Neuronal stem cell (in vitro differentiated cells): ENCODE results near the gene LRRTM4.

Source experiments
- DNase-seq: peaks from one replicate; pipeline ENCODE4 v3.0.0-alpha.2; 2013; ENCODE audit warnings: low spot score
- H2AFZ ChIP-seq: one replicate; pipeline ENCODE4 v1.6.1; 2013; ENCODE audit warnings: mild to moderate bottlenecking, low read length, inconsistent platforms
- H2AK5ac ChIP-seq: 2 replicates; pipeline ENCODE4 v1.6.1; 2013; ENCODE audit warnings: low read depth, mild to moderate bottlenecking, inconsistent platforms, low read length, moderate library complexity, mixed read lengths
- H2BK120ac ChIP-seq: 2 replicates; pipeline ENCODE4 v1.6.1; 2013; ENCODE audit warnings: low read depth, mild to moderate bottlenecking, inconsistent platforms, low read length, moderate library complexity, mixed read lengths
- H2BK12ac ChIP-seq: one replicate; pipeline ENCODE4 v1.6.1; 2013; ENCODE audit warnings: low read length, inconsistent platforms
- H2BK15ac ChIP-seq: 2 replicates; pipeline ENCODE4 v1.6.1; 2013; ENCODE audit warnings: mild to moderate bottlenecking, low read length, inconsistent platforms, mixed read lengths
- H2BK5ac ChIP-seq: one replicate; pipeline ENCODE4 v1.6.1; 2013; ENCODE audit warnings: inconsistent platforms, mild to moderate bottlenecking, low read length, moderate library complexity
- H3K14ac ChIP-seq: one replicate; pipeline ENCODE4 v1.6.1; 2013; ENCODE audit warnings: low read length, inconsistent platforms
- H3K18ac ChIP-seq: 2 replicates; pipeline ENCODE4 v1.6.1; 2013; ENCODE audit warnings: low read length, inconsistent platforms
- H3K23ac ChIP-seq: 2 replicates; pipeline ENCODE4 v1.6.1; 2013; ENCODE audit warnings: low read depth, mild to moderate bottlenecking, mixed read lengths, low read length, inconsistent platforms; ENCODE audit not compliant: poor library complexity
- H3K27ac ChIP-seq: replicated peaks from 3 replicates; pipeline ENCODE4 v1.5.1; 2013; ENCODE audit warnings: low read length, inconsistent platforms
- H3K27me3 ChIP-seq, 3 experiments: 2 replicates each; pipeline ENCODE4 v1.6.1; 2013; ENCODE audit warnings: low read length in 3 of 3, mild to moderate bottlenecking in 2 of 3, inconsistent platforms in 1 of 3, low read depth in 1 of 3, mixed read lengths in 1 of 3, moderate library complexity in 1 of 3; ENCODE audit not compliant: control insufficient read depth in 3 of 3, insufficient read depth in 3 of 3
- H3K36me3 ChIP-seq, 2 donors: replicated peaks in 1 of 2; 2 replicates each; pipeline ENCODE4 v1.6.1; 2013; ENCODE audit warnings: low read length in 2 of 2; ENCODE audit not compliant: control insufficient read depth in 2 of 2, insufficient read depth in 2 of 2
- H3K4ac ChIP-seq: 2 replicates; pipeline ENCODE4 v1.6.1; 2013; ENCODE audit warnings: inconsistent platforms, mild to moderate bottlenecking, low read length, moderate library complexity
- H3K4me1 ChIP-seq, 2 donors: 1 replicate in 1 of 2; 2 replicates in 1 of 2; pipeline ENCODE4 v1.6.1; 2013; ENCODE audit warnings: low read length in 2 of 2, low read depth in 1 of 2; ENCODE audit not compliant: control insufficient read depth in 2 of 2, insufficient read depth in 1 of 2
- H3K4me2 ChIP-seq: one replicate; pipeline ENCODE4 v1.6.1; 2013; ENCODE audit warnings: mild to moderate bottlenecking, low read length, inconsistent platforms; ENCODE audit not compliant: insufficient read depth, poor library complexity, severe bottlenecking
- H3K4me3 ChIP-seq, 2 donors: 2 replicates each; pipeline ENCODE4 v1.5.1; 2013; ENCODE audit warnings: low read length in 2 of 2, mild to moderate bottlenecking in 2 of 2, inconsistent platforms in 1 of 2, moderate library complexity in 1 of 2
- H3K79me1 ChIP-seq: one replicate; pipeline ENCODE4 v1.6.1; 2013; ENCODE audit warnings: low read depth, mild to moderate bottlenecking, inconsistent platforms, low read length, moderate library complexity
- H3K9ac ChIP-seq: one replicate; pipeline ENCODE4 v1.6.1; 2013; ENCODE audit warnings: mild to moderate bottlenecking, low read depth, low read length, inconsistent platforms; ENCODE audit not compliant: poor library complexity
- H3K9me3 ChIP-seq, 2 donors: replicated peaks in 1 of 2; 2 replicates each; pipeline versions ENCODE3 to v1.6.1; 2013; ENCODE audit warnings: low read length in 2 of 2, mild to moderate bottlenecking in 2 of 2, inconsistent platforms in 1 of 2, low read depth in 1 of 2, mixed read lengths in 1 of 2, moderate library complexity in 1 of 2; ENCODE audit not compliant: control insufficient read depth in 2 of 2, insufficient read depth in 1 of 2
- H4K8ac ChIP-seq: one replicate; pipeline ENCODE4 v1.6.1; 2013; ENCODE audit warnings: low read depth, mild to moderate bottlenecking, inconsistent platforms, low read length, moderate library complexity
- H4K91ac ChIP-seq: one replicate; pipeline ENCODE4 v1.6.1; 2013; ENCODE audit warnings: low read length, low read depth, mild to moderate bottlenecking, inconsistent platforms; ENCODE audit not compliant: poor library complexity
- WGBS, 2 donors: extraction: QIAGEN DNeasy Blood & Tissue Kit; methylation state at CpG; one replicate each; pipeline ENCODE4 v1.1.7; 2013; ENCODE audit warnings: missing lambda C conversion rate in 2 of 2, mixed read lengths in 1 of 2; ENCODE audit not compliant: insufficient read length in 2 of 2, insufficient replicate concordance in 1 of 2; ENCODE audit errors: extremely low coverage in 2 of 2; 5-methylcytosine and 5-hydroxymethylcytosine counted together

LRRTM4 gene

DNA sequence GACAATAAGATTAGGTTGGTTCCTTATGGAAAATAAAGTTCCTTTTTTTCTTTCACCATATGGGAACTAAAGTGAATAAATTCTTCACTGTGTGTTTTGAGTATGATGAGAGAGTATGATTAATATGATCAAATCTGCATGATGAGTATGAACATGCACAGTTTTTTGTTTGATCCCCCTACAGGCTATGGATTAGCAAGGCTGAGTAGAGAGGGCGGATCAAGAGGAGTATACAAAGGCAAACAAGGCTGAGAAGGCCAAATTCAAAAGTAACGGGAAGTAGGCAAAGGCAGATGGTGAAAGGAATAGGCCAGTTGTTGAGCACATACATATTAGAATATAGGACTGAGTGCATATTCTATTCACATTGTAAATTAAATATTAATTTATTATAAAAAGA is 508.2 kb downstream of the LRRTM4 start:
- H3K9ac ChIP-seq = no peak overlapping the region
- H2AFZ ChIP-seq = no peak overlapping the region
- peaks cover 5 to 19% of the 10 kb centered on the region in 2 donors for H3K4me1 ChIP-seq
- no peak overlapping the region for H2AK5ac ChIP-seq
- H2BK5ac ChIP-seq = no peak overlapping the region
- no peak overlapping the region for H3K27ac ChIP-seq
- no peak overlapping the region for H2BK12ac ChIP-seq
- no CpG with 5 or more reads among the region's 2 CpGs for WGBS, 2 donors
- H3K79me1 ChIP-seq = no peaks in the 10 kb centered on the region
- no peak overlapping the region for H2BK120ac ChIP-seq
- no peaks in the 10 kb centered on the region for H3K9me3 ChIP-seq
- H4K8ac ChIP-seq = no peak overlapping the region
- no peak overlapping the region for H3K4me2 ChIP-seq
- H3K4me3 ChIP-seq = no peak overlapping the region
- no peak overlapping the region for H3K4ac ChIP-seq
- H3K14ac ChIP-seq = no peak overlapping the region
- H3K36me3 ChIP-seq = no peaks in the 10 kb centered on the region
- H3K23ac ChIP-seq = no peak overlapping the region
- no peak overlapping the region for H3K18ac ChIP-seq
- no peak overlapping the region for H4K91ac ChIP-seq
- H3K27me3 ChIP-seq = no peaks in the 10 kb centered on the region
- no peak for DNase-seq
- no peak overlapping the region for H2BK15ac ChIP-seq

GRCh38 chr2:77013457-77013856 is 508.7 kb downstream of the LRRTM4 start:
- no peak for DNase-seq
- no peak overlapping the region for H3K4me2 ChIP-seq
- no peak overlapping the region for H3K14ac ChIP-seq
- H3K4me3 ChIP-seq = no peak overlapping the region
- H2AK5ac ChIP-seq = no peak overlapping the region
- H2BK120ac ChIP-seq = no peak overlapping the region
- no peak overlapping the region for H3K18ac ChIP-seq
- no peaks in the 10 kb centered on the region for H3K9me3 ChIP-seq
- no peak overlapping the region for H3K27ac ChIP-seq
- no peak overlapping the region for H2BK12ac ChIP-seq
- H2BK15ac ChIP-seq = no peak overlapping the region
- no peaks in the 10 kb centered on the region for H3K27me3 ChIP-seq
- no peak overlapping the region for H2BK5ac ChIP-seq
- H4K91ac ChIP-seq = no peak overlapping the region
- H3K23ac ChIP-seq = no peak overlapping the region
- H3K4ac ChIP-seq = no peak overlapping the region
- H3K9ac ChIP-seq = no peak overlapping the region
- no CpG with 5 or more reads among the region's 2 CpGs for WGBS, 2 donors
- H3K4me1 ChIP-seq = peaks cover 7 to 23% of the 10 kb centered on the region in 2 donors
- no peak overlapping the region for H2AFZ ChIP-seq
- H3K36me3 ChIP-seq = no peaks in the 10 kb centered on the region
- H3K79me1 ChIP-seq = no peaks in the 10 kb centered on the region
- no peak overlapping the region for H4K8ac ChIP-seq

GRCh38 chr2:77009307-77009706 is 512.9 kb downstream of the LRRTM4 start:
- Histone ChIP-seq H3K9me3 (peaks cover 0 to 3% of the 10 kb centered on the region in 2 donors), H3K4ac (no peak overlapping the region), H2BK5ac (no peak overlapping the region), H3K4me2 (no peak overlapping the region), H2AFZ (peak overlapping the region; percentile 15), H3K9ac (no peak overlapping the region), H3K27ac (no peak overlapping the region), H3K18ac (no peak overlapping the region), H3K27me3 (no peaks in the 10 kb centered on the region), H2BK120ac (no peak overlapping the region), H3K79me1 (no peaks in the 10 kb centered on the region), H3K14ac (no peak overlapping the region), H3K4me1 (peaks cover 10 to 42% of the 10 kb centered on the region in 2 donors), H2AK5ac (no peak overlapping the region), H4K8ac (no peak overlapping the region), H4K91ac (no peak overlapping the region), H2BK12ac (no peak overlapping the region), H2BK15ac (no peak overlapping the region), H3K36me3 (no peaks in the 10 kb centered on the region), H3K23ac (no peak overlapping the region), H3K4me3 (no peak overlapping the region)
- no CpG with 5 or more reads among the region's 3 CpGs for WGBS, 2 donors
- DNase-seq = no peak

DNA sequence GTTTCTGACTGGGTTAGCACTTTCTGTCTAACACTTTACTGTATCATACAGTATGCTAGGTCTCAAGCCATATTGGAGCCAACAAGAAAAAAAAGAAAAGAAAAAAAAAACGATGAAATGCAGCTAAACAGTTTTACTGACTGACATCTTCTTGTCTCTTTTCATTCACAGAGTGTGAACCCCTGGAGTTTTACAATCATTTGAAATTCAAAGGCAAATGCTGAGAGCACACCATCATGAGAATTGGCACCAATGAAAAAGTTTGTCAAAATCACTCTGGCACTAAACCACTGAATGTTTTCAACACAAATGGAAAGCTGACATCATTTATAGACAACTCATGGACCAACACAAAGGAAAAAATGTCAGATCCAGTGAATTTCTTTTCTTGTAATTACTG is 513.3 kb downstream of the LRRTM4 start:
- Histone ChIP-seq H3K4ac (no peak overlapping the region), H2BK12ac (no peak overlapping the region), H2BK5ac (no peak overlapping the region), H3K23ac (no peak overlapping the region), H3K4me2 (no peak overlapping the region), H2BK120ac (no peak overlapping the region), H3K18ac (no peak overlapping the region), H3K14ac (no peak overlapping the region), H4K8ac (no peak overlapping the region), H3K4me1 (peaks cover 10 to 42% of the 10 kb centered on the region in 2 donors), H3K79me1 (no peaks in the 10 kb centered on the region), H3K4me3 (no peak overlapping the region), H3K9ac (no peak overlapping the region), H2BK15ac (no peak overlapping the region), H4K91ac (no peak overlapping the region), H3K9me3 (peaks cover 0 to 3% of the 10 kb centered on the region in 2 donors), H3K36me3 (no peaks in the 10 kb centered on the region), H3K27ac (no peak overlapping the region), H3K27me3 (no peaks in the 10 kb centered on the region), H2AK5ac (no peak overlapping the region), H2AFZ (peak overlapping the region; percentile 15)
- no peak for DNase-seq
- no CpG with 5 or more reads among the region's 1 CpG for WGBS, 2 donors
